OCI-LY7 (cell line): Measurements from ENCODE around the gene CLDN4. TPM values are rescaled to one million over a fixed set of nuclear protein-coding genes. Genes with fewer than 3 reads are reported as not detected.

Experiments used
- BruUV-seq: library from RNA; stranded (reverse); fragments of 400-500 nt; replicated peaks from 2 replicates; lab custom pipeline; 2021; lab: Mats Ljungman, UMichigan
- CTCF ChIA-PET: fragments of 300-600 bp; sonication (Branson Sonifier 250); formaldehyde crosslinking; loops from one replicate; lab custom pipeline; 2022; ENCODE audit warnings: antibody characterized with exemption; ENCODE audit not compliant: unreplicated experiment; lab: Charles Lee
- POLR2A ChIA-PET: fragments of 300-600 bp; sonication (Branson Sonifier 250); formaldehyde crosslinking; loops from one replicate; lab custom pipeline; 2022; ENCODE audit warnings: antibody characterized with exemption; lab: Charles Lee
- DNase-seq: peaks from one replicate; pipeline ENCODE4 v3.0.0-alpha.2; 2015; ENCODE audit warnings: low spot score
- H2AFZ ChIP-seq: fragments of 200-600 bp; sonication (generic), shearing (Covaris generic); 2 replicates; pipeline ENCODE4 v1.6.1; 2014; ENCODE audit warnings: mild to moderate bottlenecking, antibody characterized with exemption, low read length, moderate library complexity
- H3K27ac ChIP-seq: fragments of 200-600 bp; sonication (generic); 2 replicates; pipeline ENCODE4 v1.5.1; 2014; ENCODE audit warnings: mixed run types, low read depth, mild to moderate bottlenecking, moderate library complexity, low read length, inconsistent platforms; ENCODE audit not compliant: poor library complexity, severe bottlenecking
- H3K36me3 ChIP-seq: fragments of 200-600 bp; sonication (generic); 2 replicates; pipeline ENCODE4 v1.6.1; 2014; ENCODE audit warnings: mild to moderate bottlenecking, antibody characterized with exemption, low read length, moderate library complexity, mixed read lengths; ENCODE audit not compliant: insufficient read depth
- H3K4me1 ChIP-seq: fragments of 200-600 bp; sonication (generic); 2 replicates; pipeline ENCODE4 v1.5.1; 2014; ENCODE audit warnings: mild to moderate bottlenecking, low read length; ENCODE audit not compliant: insufficient read depth, poor library complexity, severe bottlenecking
- H3K4me2 ChIP-seq: fragments of 200-600 bp; sonication (generic); 2 replicates; pipeline ENCODE4 v1.6.1; 2014; ENCODE audit warnings: mild to moderate bottlenecking, low read length
- H3K4me3 ChIP-seq: fragments of 200-600 bp; sonication (generic); 2 replicates; pipeline ENCODE4 v1.5.1; 2014; ENCODE audit warnings: mild to moderate bottlenecking, low read depth, low read length; ENCODE audit not compliant: poor library complexity, severe bottlenecking
- H3K79me2 ChIP-seq: fragments of 200-600 bp; sonication (generic); 2 replicates; pipeline ENCODE4 v1.6.1; 2016; ENCODE audit warnings: low read depth, mild to moderate bottlenecking, low read length, moderate library complexity, mixed read lengths; ENCODE audit not compliant: insufficient read depth
- H3K9me2 ChIP-seq: fragments of 200-600 bp; sonication (generic); 2 replicates; pipeline ENCODE4 v1.6.1; 2016; ENCODE audit warnings: mild to moderate bottlenecking, low read length, mixed read lengths; ENCODE audit not compliant: insufficient read depth
- H3K9me3 ChIP-seq: fragments of 200-600 bp; sonication (generic); 2 replicates; pipeline ENCODE4 v1.6.1; 2014; ENCODE audit warnings: mild to moderate bottlenecking, mixed run types, low read length, mixed read lengths
- H4K20me1 ChIP-seq: fragments of 200-600 bp; sonication (generic); 2 replicates; pipeline ENCODE4 v1.6.1; 2014; ENCODE audit warnings: mild to moderate bottlenecking, antibody characterized with exemption, low read length, moderate library complexity, mixed read lengths; ENCODE audit not compliant: insufficient read depth
- EZH2phosphoT487 ChIP-seq: fragments of 200-600 bp; sonication (generic); IDR thresholded peaks from 2 replicates; pipeline ENCODE4 v1.6.1; 2018; ENCODE audit warnings: low read depth, borderline replicate concordance, mild to moderate bottlenecking, mixed run types, antibody characterized with exemption, low read length, moderate library complexity, mixed read lengths
- intact Hi-C: fragments of 100-400 bp; cut with micrococcal nuclease; formaldehyde crosslinking; loops from one replicate; pipeline ENCODE4 v1.10.0; 2022; ENCODE audit not compliant: unreplicated experiment
- total RNA-seq, 2 experiments: library from RNA; depleted of rRNA in 1 of 2; stranded (reverse); fragments of >200 nt in 1 of 2; shearing (Covaris generic) in 1 of 2; gene quantifications; 2 replicates each; pipeline ENCODE4 v1.2.3, GENCODE V29; 2014 to 2022
- TF ChIP-seq, protein P1 (sequence below): fragments of 200-600 bp; sonication (generic); conservative IDR thresholded peaks from 2 replicates; pipeline ENCODE4 v1.5.1; 2014; ENCODE audit warnings: mild to moderate bottlenecking, antibody characterized with exemption, low read length, moderate library complexity, mixed read lengths

CLDN4 gene
- total RNA-seq, 2 experiments from 2014 or later: 0.13 to 1.0 TPM

DNA sequence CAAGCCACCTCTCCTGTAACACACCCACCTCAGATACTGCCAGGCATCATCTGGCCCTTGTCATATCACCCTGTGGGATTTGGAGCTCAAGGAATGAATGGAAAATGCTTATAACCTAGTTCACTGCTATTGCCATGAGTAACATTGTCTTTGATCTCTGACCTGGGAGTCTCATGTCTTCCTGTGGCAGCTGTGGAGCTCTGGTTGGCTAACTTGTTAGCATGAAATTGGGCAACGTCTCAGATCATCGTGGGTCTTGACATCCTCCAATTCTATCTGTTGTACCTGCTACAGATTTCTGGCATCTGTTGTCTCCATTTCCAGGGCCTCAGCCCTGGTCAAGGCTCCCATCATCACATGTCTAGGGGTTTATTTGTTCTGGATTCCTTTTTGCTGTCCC is 28.0 kb downstream of the CLDN4 start:
- H3K9me2 ChIP-seq: no peaks in the 10 kb centered on the region
- intact Hi-C loops: no loop called here
- ChIA-PET CTCF (no interaction called here), POLR2A (no interaction called here)
- H2AFZ ChIP-seq: no peak overlapping the region
- no peak overlapping the region for H3K27ac ChIP-seq
- no TSS peak for BruUV-seq
- H3K4me1 ChIP-seq: no peaks in the 10 kb centered on the region
- H3K4me2 ChIP-seq: no peak overlapping the region
- no peaks in the 10 kb centered on the region for H4K20me1 ChIP-seq
- no peaks in the 10 kb centered on the region for H3K9me3 ChIP-seq
- no peak for DNase-seq
- H3K36me3 ChIP-seq: no peaks in the 10 kb centered on the region
- H3K4me3 ChIP-seq: no peak overlapping the region
- no peaks in the 10 kb centered on the region for H3K79me2 ChIP-seq
- no peak for TF ChIP-seq EZH2phosphoT487
- TF ChIP-seq, protein P1, sequence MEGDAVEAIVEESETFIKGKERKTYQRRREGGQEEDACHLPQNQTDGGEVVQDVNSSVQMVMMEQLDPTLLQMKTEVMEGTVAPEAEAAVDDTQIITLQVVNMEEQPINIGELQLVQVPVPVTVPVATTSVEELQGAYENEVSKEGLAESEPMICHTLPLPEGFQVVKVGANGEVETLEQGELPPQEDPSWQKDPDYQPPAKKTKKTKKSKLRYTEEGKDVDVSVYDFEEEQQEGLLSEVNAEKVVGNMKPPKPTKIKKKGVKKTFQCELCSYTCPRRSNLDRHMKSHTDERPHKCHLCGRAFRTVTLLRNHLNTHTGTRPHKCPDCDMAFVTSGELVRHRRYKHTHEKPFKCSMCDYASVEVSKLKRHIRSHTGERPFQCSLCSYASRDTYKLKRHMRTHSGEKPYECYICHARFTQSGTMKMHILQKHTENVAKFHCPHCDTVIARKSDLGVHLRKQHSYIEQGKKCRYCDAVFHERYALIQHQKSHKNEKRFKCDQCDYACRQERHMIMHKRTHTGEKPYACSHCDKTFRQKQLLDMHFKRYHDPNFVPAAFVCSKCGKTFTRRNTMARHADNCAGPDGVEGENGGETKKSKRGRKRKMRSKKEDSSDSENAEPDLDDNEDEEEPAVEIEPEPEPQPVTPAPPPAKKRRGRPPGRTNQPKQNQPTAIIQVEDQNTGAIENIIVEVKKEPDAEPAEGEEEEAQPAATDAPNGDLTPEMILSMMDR: no peak

DNA sequence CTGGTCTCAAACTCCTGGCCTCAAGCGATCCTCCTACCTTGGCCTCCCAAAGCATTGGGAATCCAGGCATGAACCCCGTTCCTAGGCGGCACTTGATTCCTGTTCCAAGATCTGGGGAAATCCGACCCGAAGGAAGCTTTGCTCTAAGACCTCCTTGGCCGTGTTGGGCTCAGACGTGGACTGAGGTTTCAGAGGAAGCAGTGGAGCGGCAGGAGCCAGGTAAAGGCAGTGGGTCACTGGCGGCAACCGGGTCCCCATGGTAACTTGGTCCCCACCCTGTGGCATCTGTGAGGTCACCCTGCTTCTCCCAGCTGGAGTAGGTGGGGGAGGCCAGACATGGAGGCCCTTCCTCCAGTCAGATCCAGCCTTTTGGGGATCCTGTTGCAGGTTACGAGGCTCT is 30.1 kb downstream of the CLDN4 start, which contains the start of gene TMEM270:
TSS of gene TMEM270 (plus strand) at position 301 of the 400 bp plus-strand sequence. CDS start at position 337, 36 bp downstream.
- TF ChIP-seq, protein P1: no peak
- no peak for TF ChIP-seq EZH2phosphoT487
- no peak within 1 kb of the TSS for H3K4me2 ChIP-seq
- CTCF ChIA-PET: no interaction called here
- no TSS peak for BruUV-seq
- H2AFZ ChIP-seq: no peak within 1 kb of the TSS
- no peaks in the 10 kb centered on the region for H3K79me2 ChIP-seq
- no peaks in the 10 kb centered on the region for H3K9me3 ChIP-seq
- no peak within 1 kb of the TSS for H3K4me3 ChIP-seq
- H4K20me1 ChIP-seq: no peaks in the 10 kb centered on the region
- no peaks in the 10 kb centered on the region for H3K36me3 ChIP-seq
- POLR2A ChIA-PET: no interaction called here
- DNase-seq: no peak
- no peaks in the 10 kb centered on the region for H3K4me1 ChIP-seq
- intact Hi-C loops: no loop called here
- no peak within 1 kb of the TSS for H3K27ac ChIP-seq
- no peaks in the 10 kb centered on the region for H3K9me2 ChIP-seq

DNA sequence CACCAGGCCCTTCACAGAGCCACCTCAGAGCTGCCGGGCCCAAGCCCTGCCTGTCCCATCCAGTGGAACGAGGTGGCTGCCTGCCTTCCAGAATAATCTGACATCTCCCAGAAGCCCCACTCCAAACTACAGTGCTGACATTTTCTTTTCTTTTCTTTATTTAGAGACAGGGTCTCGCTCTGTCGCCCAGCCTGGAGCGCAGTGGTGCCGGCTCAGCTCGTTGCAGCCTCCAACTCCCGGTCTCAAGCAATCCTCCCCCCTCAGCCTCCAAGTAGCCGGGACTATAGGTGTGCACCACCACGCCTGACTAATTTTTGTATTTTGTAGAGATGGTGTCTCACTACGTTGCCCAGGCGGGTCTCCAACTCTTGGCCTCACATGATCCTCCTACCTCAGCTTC is 30.5 kb downstream of the CLDN4 start:
- Histone ChIP-seq H4K20me1 (no peaks in the 10 kb centered on the region), H3K9me2 (no peaks in the 10 kb centered on the region), H3K4me3 (no peak overlapping the region), H3K79me2 (no peaks in the 10 kb centered on the region), H3K27ac (no peak overlapping the region), H3K4me2 (no peak overlapping the region), H3K36me3 (no peaks in the 10 kb centered on the region), H2AFZ (no peak overlapping the region), H3K4me1 (no peaks in the 10 kb centered on the region), H3K9me3 (no peaks in the 10 kb centered on the region)
- no peak for DNase-seq
- TF ChIP-seq, protein P1: no peak
- no peak for TF ChIP-seq EZH2phosphoT487
- ChIA-PET POLR2A (no interaction called here), CTCF (no interaction called here)
- intact Hi-C loops: no loop called here
- BruUV-seq: no TSS peak
